Smooth muscle cell (in vitro differentiated cells): Measurements from ENCODE around the gene TNFRSF4. TPM values are rescaled to one million over a fixed set of nuclear protein-coding genes. Genes with fewer than 3 reads are reported as not detected.

ENCODE experiments used
- DNase-seq: peaks from one replicate; lab custom pipeline; 2025; ENCODE audit not compliant: unreplicated experiment; lab: John Stamatoyannopoulos, UW
- H2AFZ ChIP-seq: fragments of 200-600 bp; sonication (generic); 2 replicates; pipeline ENCODE4 v1.6.0; 2016; ENCODE audit warnings: antibody characterized with exemption, low read depth, mild to moderate bottlenecking
- H3F3A ChIP-seq: fragments of 200-600 bp; sonication (generic); 2 replicates; pipeline ENCODE4 v1.6.0; 2017; ENCODE audit warnings: antibody characterized with exemption, low read depth
- H3K27ac ChIP-seq: fragments of 200-600 bp; sonication (generic); 2 replicates; pipeline ENCODE4 v1.5.1; 2016; ENCODE audit warnings: low read depth, mild to moderate bottlenecking
- H3K27me3 ChIP-seq: fragments of 200-600 bp; sonication (generic); 2 replicates; pipeline ENCODE4 v1.6.1; 2016; ENCODE audit warnings: low read depth, mild to moderate bottlenecking
- H3K36me3 ChIP-seq: fragments of 200-600 bp; sonication (generic); 2 replicates; pipeline ENCODE4 v1.5.1; 2016; ENCODE audit warnings: low read depth
- H3K4me1 ChIP-seq: fragments of 200-600 bp; sonication (generic); 2 replicates; pipeline ENCODE4 v1.5.1; 2016; ENCODE audit warnings: low read depth
- H3K4me2 ChIP-seq: fragments of 200-600 bp; sonication (generic); 2 replicates; pipeline ENCODE4 v1.6.0; 2016; ENCODE audit warnings: mild to moderate bottlenecking
- H3K4me3 ChIP-seq: fragments of 200-600 bp; sonication (generic); 2 replicates; pipeline ENCODE4 v1.5.1; 2016; ENCODE audit warnings: mild to moderate bottlenecking
- H3K79me2 ChIP-seq: fragments of 200-600 bp; sonication (generic); 2 replicates; pipeline ENCODE4 v1.6.0; 2016; ENCODE audit warnings: low read depth, mild to moderate bottlenecking
- H3K9ac ChIP-seq: fragments of 200-600 bp; sonication (generic); 2 replicates; pipeline ENCODE4 v1.6.0; 2016; ENCODE audit warnings: low read depth
- H3K9me3 ChIP-seq: fragments of 200-600 bp; sonication (generic); replicated peaks from 2 replicates; pipeline ENCODE4 v1.5.1; 2016; ENCODE audit warnings: low read depth
- H4K20me1 ChIP-seq: fragments of 200-600 bp; sonication (generic); 2 replicates; pipeline ENCODE4 v1.6.0; 2016; ENCODE audit warnings: low read depth
- CTCF ChIP-seq: fragments of 200-600 bp; sonication (generic); IDR thresholded peaks from 2 replicates; pipeline ENCODE4 v1.5.1; 2017; ENCODE audit warnings: borderline replicate concordance, mild to moderate bottlenecking, antibody characterized with exemption; ENCODE audit not compliant: insufficient read depth, poor library complexity, severe bottlenecking
- WGBS: methylation state at CpG from one replicate; pipeline ENCODE4 v1.1.7; 2016; ENCODE audit warnings: low lambda C conversion rate; 5-methylcytosine and 5-hydroxymethylcytosine counted together
- polyA plus RNA-seq: library from polyadenylated mRNA; unstranded; fragments of >200 nt; fragmentation: Nextera tagmentation; extraction: Ambion mirVana; gene quantifications from 2 replicates; pipeline ENCODE4 v1.2.1, GENCODE V29; 2016
- total RNA-seq: library from RNA; depleted of rRNA; stranded (reverse); fragments of >200 nt; gene quantifications from 2 replicates; pipeline ENCODE4 v1.2.3, GENCODE V29; 2014

Gene TNFRSF4
- 0.54 TPM in 1 of 2 replicates, not detected in the other for total RNA-seq
- 0.79 TPM in 1 of 2 replicates, not detected in the other for polyA plus RNA-seq

- Histone ChIP-seq H2AFZ (no peak within 1 kb of the TSS), H3K4me1 (no peaks in the 10 kb centered on the region), H3K36me3 (no peaks in the 10 kb centered on the region), H3K27ac (no peak within 1 kb of the TSS), H3K27me3 (no peaks in the 10 kb centered on the region), H3K9ac (no peak within 1 kb of the TSS), H3K79me2 (no peaks in the 10 kb centered on the region), H4K20me1 (peaks cover 7% of the 10 kb centered on the region), H3K4me2 (no peak within 1 kb of the TSS), H3K9me3 (no peaks in the 10 kb centered on the region), H3F3A (no peaks in the 10 kb centered on the region), H3K4me3 (no peak within 1 kb of the TSS)
- WGBS, result 89% methylated on average over 47 of the region's 56 CpGs
- no peak for TF ChIP-seq CTCF
- DNase-seq, result no peak
Measured at GRCh38 chr1:1213345-1214265, at the start of gene TNFRSF4. TSS of gene TNFRSF4 (minus strand) at chr1:1214153. CDS start at chr1:1214127, 26 bp downstream.

GRCh38 chr1:1262758-1263157 is 48.8 kb upstream of the TNFRSF4 start:
- Histone ChIP-seq H3K4me1 (no peaks in the 10 kb centered on the region), H3K4me3 (no peak overlapping the region), H3K79me2 (peaks cover 46% of the 10 kb centered on the region), H3K27me3 (no peaks in the 10 kb centered on the region), H4K20me1 (peaks cover 70% of the 10 kb centered on the region), H3K9me3 (no peaks in the 10 kb centered on the region), H3K36me3 (no peaks in the 10 kb centered on the region), H3K27ac (peak overlapping the region; percentile 95), H3F3A (peaks cover 8% of the 10 kb centered on the region), H3K9ac (no peak overlapping the region), H3K4me2 (no peak overlapping the region), H2AFZ (no peak overlapping the region)
- WGBS, result 95% methylated on average over 8 of the region's 8 CpGs
- no peak for DNase-seq
- TF ChIP-seq CTCF, result no peak

- Histone ChIP-seq H3K36me3 (no peaks in the 10 kb centered on the region), H3F3A (peaks cover 8% of the 10 kb centered on the region), H3K4me3 (no peak overlapping the region), H3K9ac (no peak overlapping the region), H3K79me2 (peaks cover 40% of the 10 kb centered on the region), H3K27me3 (no peaks in the 10 kb centered on the region), H4K20me1 (peaks cover 75% of the 10 kb centered on the region), H3K9me3 (no peaks in the 10 kb centered on the region), H3K4me2 (no peak overlapping the region), H2AFZ (no peak overlapping the region), H3K4me1 (no peaks in the 10 kb centered on the region), H3K27ac (no peak overlapping the region)
- DNase-seq, result no peak
- TF ChIP-seq CTCF, result no peak
- 99% methylated on average over 17 of the region's 17 CpGs for WGBS
Measured at GRCh38 chr1:1262071-1262470, 48.1 kb upstream of the TNFRSF4 start.
